ENCODE results near the gene HOXC13.

DNA sequence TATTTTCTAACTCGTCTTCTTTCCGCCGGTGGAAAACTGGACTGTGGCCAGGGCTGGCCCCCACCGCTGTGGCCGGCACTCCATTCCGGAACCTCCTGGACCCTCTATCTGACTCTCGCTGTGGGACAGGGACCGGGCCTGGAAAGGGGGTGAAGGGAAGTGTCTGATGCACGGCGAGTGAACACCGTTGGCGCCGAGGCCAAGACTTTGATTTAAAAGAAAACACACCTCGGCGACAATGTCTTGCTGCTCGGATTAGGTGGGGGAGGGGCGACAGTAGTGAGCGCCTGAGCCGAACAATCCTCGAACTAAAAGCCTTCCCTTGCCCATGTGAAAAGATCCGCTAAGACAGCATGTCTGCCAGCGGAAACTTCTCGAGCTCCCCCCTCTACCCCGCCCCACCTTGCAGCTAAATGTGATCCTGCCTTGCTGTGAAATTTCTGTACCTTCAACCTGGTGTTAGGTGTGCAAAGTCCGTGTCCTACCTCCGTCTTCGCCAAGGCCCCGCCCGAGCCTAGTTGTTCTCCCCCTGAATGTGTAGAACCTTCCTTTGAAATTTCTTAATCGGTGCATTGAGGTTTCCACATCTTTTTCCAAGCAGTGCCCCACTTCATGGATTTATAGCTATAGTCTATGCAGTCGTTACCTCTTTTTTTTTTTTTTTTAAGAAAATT, 37.0 kb downstream of the HOXC13 start:
- TF ChIP-seq CTCF (conservative IDR thresholded peaks at IDR 0.05 in 1 of 2, IDR thresholded peaks at IDR 0.05 in 1 of 2; ENCODE audit: low read depth in 1 of 2, low read length in 2 of 2) (no peak), EZH2 (IDR thresholded peaks at IDR 0.05; ENCODE audit: low read length, missing control alignments) (peak; percentile 85)

Measured in fibroblast of lung (primary cell).